HG03135 (cell line): ENCODE data around the gene HERC6.
"Not testable (repeated sequence)": the region's sequence is repeated elsewhere in the genome, so short reads cannot be mapped to it uniquely, and the experiment has no call there.

Source experiments
- ATAC-seq: cut with Tn5 transposase; IDR thresholded peaks from one replicate; pipeline ENCODE4 v1.9.1; 2021; ENCODE audit warnings: mild to moderate bottlenecking, moderate library complexity; ENCODE audit not compliant: unreplicated experiment

The HERC6 gene

DNA sequence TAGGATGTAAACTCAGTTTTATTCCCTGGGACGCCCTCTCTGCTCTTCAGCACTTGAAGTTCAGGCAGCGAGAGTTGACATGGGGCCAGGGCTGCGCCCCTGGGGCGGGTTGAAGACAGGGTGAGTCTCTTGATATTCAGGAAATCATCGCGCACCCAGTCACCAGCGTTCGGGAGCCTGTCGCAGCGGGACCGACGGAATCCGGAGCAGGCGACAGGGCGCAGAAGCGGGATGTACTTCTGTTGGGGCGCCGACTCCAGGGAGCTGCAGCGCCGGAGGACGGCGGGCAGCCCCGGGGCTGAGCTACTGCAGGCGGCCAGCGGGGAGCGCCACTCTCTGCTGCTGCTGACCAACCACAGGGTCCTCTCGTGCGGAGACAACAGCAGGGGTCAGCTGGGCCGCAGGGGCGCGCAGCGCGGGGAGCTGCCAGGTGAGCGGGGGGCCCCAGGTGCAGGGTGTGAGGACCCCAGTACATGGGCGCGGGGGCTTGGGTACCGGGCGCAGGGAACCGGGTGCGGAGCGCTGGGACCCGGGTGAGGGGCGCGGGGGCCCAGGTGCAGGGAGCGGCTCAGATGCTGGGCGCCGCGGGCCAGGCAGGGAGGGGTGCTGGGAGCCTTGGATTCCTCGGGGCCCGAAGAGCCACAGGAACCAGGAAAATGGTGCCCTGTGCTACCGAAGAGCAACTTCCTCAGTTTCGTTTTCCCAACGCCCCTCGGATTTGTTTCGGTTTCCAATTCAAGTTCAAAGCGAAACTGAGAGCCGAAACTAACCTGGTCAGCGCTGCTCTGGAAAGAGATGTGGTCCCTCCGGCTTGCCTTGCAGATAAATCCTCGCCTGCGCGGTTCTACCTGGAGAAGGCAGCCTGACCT lies at the start of gene HERC6:
Gene HERC6 (plus strand): TSS at position 162 of the 869 bp plus-strand sequence. CDS start 70 bp downstream, at position 232.
- ATAC-seq: peak; percentile 79

DNA sequence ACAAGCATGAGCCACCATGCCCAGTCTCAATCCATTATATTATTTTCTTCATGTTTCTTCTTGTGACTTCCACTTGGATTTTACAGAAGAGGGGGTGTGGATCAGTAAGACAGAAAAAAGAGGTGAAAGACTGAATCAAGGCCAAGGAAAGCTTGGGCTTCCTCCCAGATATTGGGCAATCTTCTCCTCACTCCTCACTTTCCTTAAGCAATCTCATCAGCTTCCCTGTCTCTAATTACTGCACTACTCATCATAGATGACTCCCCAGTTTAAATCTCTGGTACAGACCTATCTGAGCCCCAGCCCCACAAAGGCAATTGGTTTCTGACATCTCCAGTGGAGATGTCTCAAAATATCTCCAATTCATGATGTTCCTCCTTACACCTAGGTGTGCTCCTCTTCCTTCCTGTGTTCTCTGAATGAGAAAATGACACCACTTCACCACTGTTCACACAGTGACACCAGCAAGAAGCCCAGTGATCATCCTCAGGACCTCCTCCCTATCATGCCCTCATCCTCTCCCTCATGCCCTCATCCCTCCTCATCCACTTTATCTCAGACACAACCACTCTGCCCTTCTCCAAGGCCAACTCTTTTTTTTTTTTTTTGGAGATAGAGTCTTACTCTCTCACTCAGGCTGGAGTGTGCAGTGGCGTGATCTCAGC lies 44.8 kb upstream of the HERC6 start:
- no peak for ATAC-seq

DNA sequence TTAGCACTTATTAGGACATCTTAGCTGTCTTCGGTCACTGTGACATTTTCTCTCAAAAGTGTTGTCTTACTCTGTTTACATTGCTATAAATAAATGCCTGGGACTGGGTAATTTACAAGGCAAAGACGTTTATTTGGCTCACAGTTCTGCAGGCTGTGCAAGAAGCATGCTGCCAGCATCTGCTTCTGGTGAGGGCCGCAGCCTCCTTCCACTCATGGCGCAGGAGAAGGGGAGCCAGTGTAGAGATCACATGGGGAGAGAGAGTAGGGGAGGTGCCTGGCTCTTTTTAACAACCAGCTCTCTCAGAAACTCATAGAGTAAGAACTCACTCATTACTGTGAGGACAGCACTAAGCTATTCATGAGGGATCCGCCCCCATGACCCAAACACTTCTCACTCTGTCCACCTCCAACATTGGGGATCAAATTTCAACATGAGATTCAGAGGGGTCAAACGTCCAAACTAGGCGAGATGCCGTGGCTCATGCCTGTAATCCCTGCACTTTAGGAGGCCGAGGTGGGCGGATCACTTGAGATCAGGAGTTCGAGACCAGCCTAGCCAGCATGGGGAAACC lies 43.5 kb upstream of the HERC6 start:
- ATAC-seq: no peak

DNA sequence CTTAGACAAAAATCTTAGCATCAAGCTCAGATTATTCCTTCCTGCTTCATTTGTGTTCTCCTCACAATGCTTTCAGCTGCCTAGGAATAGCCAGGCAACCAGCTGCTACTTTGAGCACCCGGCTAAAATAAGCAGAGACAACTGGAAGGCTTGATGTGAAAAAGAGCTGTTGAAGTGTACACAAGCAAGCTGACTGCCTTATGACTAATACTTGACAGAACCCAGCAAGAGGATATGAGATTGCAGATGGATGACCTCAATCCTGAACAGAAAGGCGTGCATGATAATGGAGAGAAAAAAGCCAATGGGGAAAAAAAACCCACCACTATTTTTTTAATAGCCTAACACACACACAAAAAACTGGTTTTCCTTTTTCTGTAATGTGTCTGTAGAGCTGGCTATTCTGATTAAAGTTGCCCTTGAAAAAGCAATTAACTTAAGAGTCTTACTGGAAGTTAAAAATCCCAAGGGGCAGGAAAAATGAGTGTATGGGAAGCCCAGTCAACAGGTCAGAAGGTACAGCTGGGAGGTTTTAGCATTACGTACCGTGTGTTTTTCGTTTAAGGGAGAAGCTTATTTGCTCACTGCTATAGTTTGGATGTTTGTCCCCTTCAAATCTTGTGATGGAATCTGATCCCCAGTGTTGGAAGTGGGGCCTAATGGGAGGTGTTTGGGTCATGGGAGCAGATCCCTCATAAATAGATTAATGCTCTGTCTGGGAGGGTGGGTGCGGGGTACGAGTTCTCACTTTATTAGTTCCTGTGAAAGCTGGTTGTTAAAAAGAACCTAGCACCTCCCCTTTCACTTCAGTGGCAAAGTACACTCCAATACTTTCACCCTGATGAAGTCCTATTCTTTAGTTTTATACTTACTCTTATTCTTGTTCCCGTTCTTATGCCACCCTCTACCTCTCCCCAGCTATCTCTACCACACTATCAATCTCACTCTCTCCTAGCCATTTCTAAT lies 37.1 kb upstream of the HERC6 start:
- no peak for ATAC-seq

DNA sequence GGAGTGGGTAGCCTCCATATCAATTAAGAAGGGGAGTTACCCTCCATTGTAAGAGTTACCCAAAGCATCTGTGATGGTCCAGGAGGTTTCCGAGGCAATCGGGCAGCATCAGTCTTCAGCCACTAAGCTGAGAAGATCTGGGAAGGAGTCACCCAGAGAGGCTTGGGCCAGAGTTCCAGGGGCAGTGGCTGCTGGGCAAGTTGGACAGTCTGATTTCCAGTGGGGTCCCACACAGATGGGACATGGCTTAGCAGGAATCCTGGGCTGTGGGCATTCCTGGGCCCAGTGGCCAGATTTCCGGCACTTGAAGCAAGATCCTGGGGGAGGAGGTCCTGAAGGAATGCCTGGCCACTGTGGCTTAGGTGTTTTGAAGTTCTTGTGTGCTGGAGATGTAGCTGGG lies 31.8 kb upstream of the HERC6 start:
- ATAC-seq: not testable (repeated sequence)

DNA sequence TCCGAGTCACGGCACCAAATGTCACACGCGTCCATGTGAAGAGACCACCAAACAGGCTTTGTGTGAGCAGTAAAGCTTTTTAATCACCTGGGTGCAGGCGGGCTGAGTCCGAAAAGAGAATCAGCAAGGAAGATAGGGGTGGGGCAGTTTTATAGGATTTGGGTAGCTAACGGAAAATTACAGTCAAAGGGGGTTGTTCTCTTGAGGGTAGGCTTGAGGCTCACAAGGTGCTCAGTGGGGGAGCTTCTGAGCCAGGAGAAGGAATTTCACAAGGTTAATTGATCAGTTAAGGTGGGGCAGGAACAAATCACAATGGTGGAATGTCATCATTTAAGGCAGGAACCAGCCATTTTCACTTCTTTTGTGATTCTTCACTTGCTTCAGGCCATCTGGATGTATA lies 29.9 kb upstream of the HERC6 start:
- ATAC-seq: not testable (repeated sequence)

DNA sequence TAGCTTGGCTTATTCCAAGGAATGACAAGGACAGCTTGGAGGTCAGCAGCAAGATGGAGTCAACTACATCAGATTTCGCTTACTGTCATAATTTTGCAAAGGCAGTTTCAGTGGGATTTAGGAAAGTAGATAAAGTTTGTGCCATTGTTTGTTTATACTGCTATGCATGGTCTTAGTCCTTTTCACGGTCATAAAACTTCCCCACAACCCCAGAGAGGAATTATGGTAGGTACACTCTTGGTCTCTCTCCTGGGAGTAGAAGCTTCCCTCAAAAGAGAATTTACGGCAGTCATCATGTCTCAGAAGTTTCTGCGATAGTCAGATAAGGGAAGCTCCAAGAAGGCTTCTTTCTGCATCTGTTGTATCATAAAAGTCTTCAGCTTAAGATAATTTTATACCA lies 27.9 kb upstream of the HERC6 start:
- no peak for ATAC-seq

DNA sequence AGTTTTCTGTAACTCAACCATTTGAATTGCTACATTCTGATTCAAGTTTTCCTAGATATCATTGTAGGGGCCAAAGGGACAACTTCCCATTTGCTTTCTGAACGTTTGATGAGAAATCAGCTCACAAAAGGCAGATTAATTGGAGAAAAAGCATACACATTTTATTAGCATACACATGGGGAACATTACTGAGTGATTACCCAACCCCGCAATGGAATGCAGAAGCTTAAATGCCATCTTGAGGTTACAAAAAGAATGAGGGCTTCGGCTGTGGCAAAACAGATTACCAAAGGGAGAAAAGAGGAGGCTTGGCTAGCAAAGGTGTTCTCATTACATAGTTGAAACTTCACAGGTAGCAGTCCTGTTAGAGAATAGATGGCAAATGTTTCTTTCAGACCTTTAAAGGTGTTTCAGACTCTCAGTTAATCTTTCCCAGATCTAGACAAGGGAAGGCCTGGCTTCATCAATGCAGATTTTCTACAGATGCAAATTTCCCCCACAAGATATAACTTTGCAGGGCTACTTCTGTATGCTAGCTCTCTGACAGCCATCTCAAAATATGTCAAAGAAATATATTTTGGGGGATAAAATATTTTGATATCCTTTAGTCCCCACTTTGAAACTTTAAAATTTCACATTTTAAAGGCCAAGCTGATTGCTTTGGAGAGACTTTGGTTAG lies 26.5 kb upstream of the HERC6 start:
- no peak for ATAC-seq

DNA sequence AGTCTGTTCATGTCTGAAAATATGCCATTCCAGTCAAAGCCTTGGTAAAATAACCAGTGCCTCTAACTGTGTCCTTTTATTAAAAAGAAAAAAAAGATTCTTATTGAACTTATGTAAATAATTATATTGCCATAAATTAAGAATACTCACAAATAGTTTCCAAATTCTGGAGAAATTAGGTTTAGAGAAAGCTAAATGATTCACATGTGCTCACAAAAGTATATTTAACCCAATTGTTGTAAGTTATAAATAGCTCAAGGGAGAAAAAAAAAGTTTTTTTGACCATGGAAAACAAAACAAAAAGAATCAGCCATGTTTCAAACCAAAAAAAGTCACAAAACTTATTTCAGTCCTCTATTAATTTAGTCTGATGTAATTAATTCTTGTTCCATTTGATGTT lies 25.3 kb upstream of the HERC6 start:
- ATAC-seq: no peak

DNA sequence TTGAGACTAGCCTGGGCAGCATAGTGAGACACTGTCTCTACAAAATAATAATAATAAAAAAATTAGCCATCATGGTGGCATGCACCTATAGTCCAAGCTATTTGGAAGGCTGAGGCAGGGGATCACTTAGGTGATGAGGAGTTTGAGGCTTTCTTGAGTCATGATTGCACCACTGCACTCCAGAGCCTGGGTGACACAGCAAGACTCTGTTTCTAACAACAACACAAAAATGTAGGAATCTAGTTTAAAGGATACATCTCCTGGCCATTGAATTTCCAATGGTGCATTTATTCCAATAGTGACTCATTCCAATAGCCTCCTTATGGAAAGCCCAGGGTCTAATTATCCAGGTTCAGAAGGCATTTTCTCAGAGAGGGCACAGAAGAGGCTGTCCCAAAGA lies 21.9 kb upstream of the HERC6 start:
- no peak for ATAC-seq

DNA sequence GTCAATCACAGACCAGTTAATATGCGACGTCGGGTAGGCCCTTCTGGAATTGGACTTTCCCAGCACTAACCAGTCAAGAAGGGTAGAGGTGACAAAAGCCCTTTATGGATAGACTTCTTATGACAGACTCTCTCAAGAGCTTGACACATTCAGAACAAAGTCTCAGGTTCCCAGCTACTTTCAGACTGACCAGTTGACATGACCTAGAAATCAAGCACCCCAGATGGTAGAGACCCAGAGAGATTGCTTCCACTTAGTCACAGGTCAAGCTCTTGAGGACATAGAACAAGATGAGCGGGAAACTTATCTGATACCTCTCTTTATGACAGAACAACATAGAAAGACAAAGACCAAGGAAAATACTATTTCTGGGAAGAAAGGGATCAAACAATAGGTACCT lies 21.4 kb upstream of the HERC6 start:
- no peak for ATAC-seq

DNA sequence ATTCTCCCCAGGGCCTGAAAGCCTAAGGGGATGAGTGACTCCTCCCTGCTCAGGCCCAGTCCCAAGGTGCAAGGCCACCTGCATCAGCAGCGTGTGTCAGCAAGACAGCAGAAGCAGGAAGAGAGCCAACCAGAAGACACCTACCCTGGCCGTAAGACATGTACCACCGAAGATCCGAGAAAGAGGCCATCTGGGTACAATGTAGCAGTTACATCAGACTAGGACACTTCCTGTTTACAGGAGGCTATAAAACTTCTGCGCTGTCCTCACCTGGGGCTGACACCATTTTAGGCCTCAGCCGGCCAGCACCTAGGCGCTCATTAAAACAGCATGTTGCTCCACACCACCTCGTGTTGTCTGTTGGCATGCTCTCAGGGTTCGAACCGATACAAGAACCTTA lies 19.1 kb upstream of the HERC6 start:
- no peak for ATAC-seq

DNA sequence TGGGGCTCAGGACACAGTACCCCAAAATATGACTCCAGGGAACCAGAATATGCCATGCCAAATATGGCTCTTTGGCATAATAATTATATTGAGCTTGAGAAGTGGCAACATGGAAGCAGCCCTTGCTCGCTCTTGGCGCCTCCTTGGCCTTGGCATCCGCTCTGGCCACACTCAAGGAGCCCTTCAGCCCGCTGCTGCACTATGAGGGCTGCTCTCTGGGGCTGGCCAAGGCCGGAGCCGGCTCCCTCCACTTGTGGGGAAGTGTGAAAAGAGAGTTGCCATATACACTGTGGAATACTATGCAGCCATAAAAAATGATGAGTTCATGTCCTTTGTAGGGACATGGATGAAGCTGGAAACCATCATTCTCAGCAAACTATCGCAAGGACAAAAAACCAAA lies 18.4 kb upstream of the HERC6 start:
- no peak for ATAC-seq

DNA sequence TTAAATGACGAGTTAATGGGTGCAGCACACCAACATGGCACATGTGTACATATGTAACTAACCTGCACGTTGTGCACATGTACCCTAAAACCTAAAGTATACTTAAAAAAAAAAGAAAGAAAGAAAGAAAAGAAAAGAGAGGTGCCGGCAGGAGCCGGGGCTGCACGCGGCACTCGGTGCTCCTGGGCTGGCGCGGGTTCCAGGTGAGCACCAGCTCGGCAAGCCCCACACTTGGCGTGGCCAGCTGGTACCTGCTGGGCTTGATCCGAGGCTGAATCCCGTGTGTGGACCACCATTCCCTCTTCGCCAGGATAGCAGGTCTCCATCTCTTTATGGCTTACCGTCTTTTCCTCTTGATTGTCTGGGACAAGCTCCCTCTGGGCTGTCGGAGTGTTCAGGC lies 17.9 kb upstream of the HERC6 start:
- ATAC-seq: no peak

DNA sequence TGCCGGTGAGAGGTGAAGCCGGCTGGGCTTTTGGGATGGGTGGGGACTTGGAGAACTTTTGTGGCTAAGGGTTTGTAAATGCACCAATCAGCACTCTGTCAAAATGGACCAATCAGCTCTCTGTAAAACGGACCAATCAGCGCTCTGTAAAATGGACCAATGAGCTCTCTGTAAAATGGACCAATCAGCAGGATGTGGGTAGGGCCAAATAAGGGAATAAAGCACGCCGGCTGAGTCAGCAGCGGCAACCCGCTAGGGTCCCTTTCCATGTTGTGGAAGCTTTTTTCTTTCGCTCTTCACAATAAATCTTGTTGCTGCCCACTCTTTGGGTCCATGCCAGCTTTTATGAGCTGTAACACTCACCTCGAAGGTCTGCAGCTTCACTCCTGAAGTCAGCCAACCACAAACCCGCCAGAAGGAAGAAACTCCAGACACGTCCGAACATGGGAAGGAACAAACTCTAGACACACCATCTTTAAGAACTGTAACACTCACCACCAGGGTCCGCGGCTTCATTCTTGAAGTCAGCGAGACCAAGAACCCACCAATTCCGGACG lies 17.4 kb upstream of the HERC6 start:
- ATAC-seq: not testable (repeated sequence)

DNA sequence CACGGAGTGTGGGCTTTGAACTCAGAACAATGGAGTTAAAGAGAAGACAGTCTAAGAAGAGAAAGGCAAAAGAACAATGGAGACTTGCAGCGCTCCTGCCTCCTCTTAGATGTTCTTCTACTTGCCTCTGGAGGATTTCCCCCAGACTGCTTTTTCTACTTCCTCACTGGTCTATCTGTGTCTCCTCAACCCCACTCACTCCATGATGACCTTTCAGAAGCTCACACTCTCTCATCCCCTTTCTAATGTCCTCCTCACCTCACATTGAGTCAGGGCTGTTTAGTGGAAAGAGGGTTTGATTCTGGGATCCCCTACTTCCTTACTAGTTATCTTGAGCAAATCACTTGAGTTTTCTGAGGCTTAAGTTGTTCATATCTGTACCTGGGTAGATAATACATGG lies 12.2 kb upstream of the HERC6 start:
- ATAC-seq: no peak

DNA sequence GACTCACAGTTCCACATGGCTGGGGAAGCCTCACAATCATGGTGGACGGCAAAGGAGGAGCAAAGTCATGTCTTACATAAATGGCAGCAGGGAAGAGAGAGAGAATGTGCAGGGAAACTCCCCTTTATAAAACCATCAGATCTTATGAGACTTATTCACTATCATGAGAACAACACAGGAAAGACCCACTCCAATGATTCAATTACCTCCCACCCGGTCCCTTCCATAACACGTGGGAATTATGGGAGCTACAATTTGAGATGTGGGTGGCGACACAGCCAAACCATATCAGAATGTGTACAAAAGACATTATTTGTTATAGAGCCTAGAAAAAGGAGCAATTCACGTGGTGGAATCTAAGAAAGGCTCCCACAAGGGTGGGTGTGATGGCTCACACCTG lies 10.8 kb upstream of the HERC6 start:
- no peak for ATAC-seq

DNA sequence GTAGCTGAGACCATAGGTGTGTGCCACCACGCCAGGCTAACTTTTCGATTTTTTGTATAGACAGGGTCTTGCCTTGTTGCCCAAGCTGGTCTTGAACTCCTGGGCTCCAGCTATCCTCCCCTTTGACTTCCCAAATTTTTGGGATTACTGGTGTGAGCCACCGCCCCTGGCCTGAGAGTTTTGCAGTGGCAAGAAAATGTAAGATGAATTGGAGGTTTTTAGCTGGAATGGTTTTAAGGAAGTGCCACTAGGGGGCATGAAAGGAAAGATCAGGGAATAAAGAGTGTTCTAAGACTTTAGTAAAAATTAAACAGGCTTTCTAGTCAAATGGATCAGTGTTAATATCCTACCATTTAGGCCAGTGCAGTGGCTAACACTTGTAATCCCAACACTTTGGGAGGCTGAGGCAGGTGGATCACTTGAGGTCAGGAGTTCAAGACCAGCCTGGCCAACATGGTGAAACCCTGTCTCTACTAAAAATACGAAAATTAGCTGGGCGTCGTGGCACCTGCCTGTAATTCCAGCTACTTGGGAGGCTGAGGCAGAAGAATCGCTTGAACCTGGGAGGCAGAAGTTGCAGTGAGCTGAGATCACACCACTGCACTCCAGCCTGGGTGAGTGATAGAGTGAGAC lies 9.4 kb upstream of the HERC6 start:
- not testable (repeated sequence) for ATAC-seq

DNA sequence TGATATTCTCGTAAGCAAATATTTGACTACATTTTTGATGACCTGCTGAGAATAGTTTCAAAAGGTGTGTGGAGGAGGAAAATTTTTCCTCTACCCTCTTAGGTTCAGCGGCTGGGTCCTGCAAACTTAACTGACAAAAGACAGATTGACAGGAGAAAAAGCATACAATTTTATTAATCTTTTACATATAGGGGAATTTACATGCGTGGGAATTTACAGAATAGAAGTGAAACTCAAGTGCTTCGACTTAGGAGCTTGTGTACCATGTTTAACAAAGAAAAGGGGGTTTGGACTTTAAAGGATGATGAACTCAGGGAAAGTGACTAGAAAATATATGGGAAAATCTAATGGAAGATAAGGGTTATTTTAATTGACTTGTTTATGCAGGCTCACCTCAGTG lies 2.5 kb downstream of the HERC6 start:
- ATAC-seq: no peak

DNA sequence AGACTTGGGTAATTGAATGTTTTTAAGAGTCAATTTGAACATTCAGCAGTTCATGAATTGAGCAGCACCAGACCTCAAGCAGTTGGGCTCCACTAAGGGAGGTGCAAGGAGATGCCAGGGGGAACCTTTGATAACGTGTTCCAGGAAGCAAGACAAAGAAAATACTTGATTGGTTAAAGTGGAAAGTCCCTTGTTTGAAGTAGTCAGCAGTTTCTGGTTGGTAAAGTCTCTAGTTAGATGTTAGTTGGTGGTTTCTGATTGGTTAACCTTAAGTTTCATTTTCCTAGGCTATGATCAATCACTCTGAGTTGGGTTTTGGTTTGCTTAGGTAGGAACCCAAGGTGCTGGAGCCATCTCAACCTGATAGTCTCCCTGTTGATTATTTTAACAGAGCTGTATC lies 4.0 kb downstream of the HERC6 start:
- ATAC-seq: peak; percentile 44
